AG04449 (cell line): ENCODE data around the gene ARHGAP1.

Experiments
- CTCF ChIA-PET: fragments of 350-600 bp; formaldehyde crosslinking; extraction: SDS; loops from one replicate; lab custom pipeline; 2021; ENCODE audit warnings: antibody characterized with exemption; lab: Yijun Ruan, JAX
- POLR2A ChIA-PET: fragments of 400-600, 350-600 bp; formaldehyde crosslinking; extraction: SDS; loops from one replicate; lab custom pipeline; 2020; ENCODE audit warnings: antibody characterized with exemption, inconsistent platforms; lab: Yijun Ruan, JAX
- DNase-seq: peaks from one replicate; pipeline ENCODE4 v3.0.0-alpha.2; 2010; ENCODE audit warnings: low read depth, low spot score
- H3K4me3 ChIP-seq: 2 replicates; pipeline ENCODE4 v1.5.1; 2011; ENCODE audit warnings: low read depth, mild to moderate bottlenecking, control low read depth, low read length
- CTCF ChIP-seq: IDR thresholded peaks from one replicate; pipeline ENCODE4 v1.5.1; 2011; ENCODE audit warnings: mild to moderate bottlenecking, moderate library complexity, low read length, control low read depth, inconsistent platforms; ENCODE audit not compliant: insufficient read depth; ENCODE audit errors: missing control alignments

ARHGAP1 gene

GRCh38 chr11:46697723-46698122 is 2.7 kb downstream of the ARHGAP1 start:
- DNase-seq: no peak
- no peak overlapping the region for H3K4me3 ChIP-seq
- POLR2A ChIA-PET: interaction anchor here (1.2 to 1.8 kb wide), 2 partner anchors 10 to 13 kb away, joined by 5 to 7 read pairs; no protein-coding TSS in a partner anchor
- CTCF ChIA-PET: no interaction called here
- no peak for TF ChIP-seq CTCF

GRCh38 chr11:46697303-46697702 is 3.1 kb downstream of the ARHGAP1 start:
- ChIA-PET CTCF (no interaction called here), POLR2A (interaction anchor here (1.1 to 1.8 kb wide), 4 partner anchors 10 to 22 kb away, joined by 3 to 7 read pairs (median 4); no protein-coding TSS in a partner anchor)
- no peak overlapping the region for H3K4me3 ChIP-seq
- TF ChIP-seq CTCF: no peak
- no peak for DNase-seq

GRCh38 chr11:46696212-46696558 is 4.2 kb downstream of the ARHGAP1 start:
- H3K4me3 ChIP-seq: no peak overlapping the region
- ChIA-PET POLR2A (interaction anchor here (1.0 to 1.8 kb wide), 4 partner anchors 8 to 25 kb away, joined by 3 to 7 read pairs (median 4); no protein-coding TSS in a partner anchor), CTCF (no interaction called here)
- no peak for DNase-seq
- no peak for TF ChIP-seq CTCF

GRCh38 chr11:46695345-46696211 is 4.8 kb downstream of the ARHGAP1 start:
- DNase-seq: no peak

GRCh38 chr11:46694607-46695006 is 5.8 kb downstream of the ARHGAP1 start:
- ChIA-PET CTCF (interaction anchor here (1.2 to 1.3 kb wide), 2 partner anchors 11 to 20 kb away, joined by 3 to 5 read pairs; no protein-coding TSS in a partner anchor), POLR2A (interaction anchor here (0.6 kb wide), 2 partner anchors 13 to 31 kb away, joined by 3 read pairs; no protein-coding TSS in a partner anchor)
- TF ChIP-seq CTCF: no peak
- DNase-seq: no peak
- H3K4me3 ChIP-seq: no peak overlapping the region

More at GRCh38 chr11:46695345-46696211, 4.8 kb downstream of the ARHGAP1 start:
- CTCF ChIA-PET: interaction anchor here (0.5 to 1.2 kb wide), 2 partner anchors 9 to 21 kb away, joined by 3 read pairs; no protein-coding TSS in a partner anchor
- TF ChIP-seq CTCF: no peak
- POLR2A ChIA-PET: interaction anchor here (1.0 to 1.8 kb wide), 2 partner anchors 8 to 25 kb away, joined by 3 to 7 read pairs; no protein-coding TSS in a partner anchor
- no peak overlapping the region for H3K4me3 ChIP-seq

GRCh38 chr11:46694072-46694471 is 6.3 kb downstream of the ARHGAP1 start:
- no peak for DNase-seq
- TF ChIP-seq CTCF: no peak
- no peak overlapping the region for H3K4me3 ChIP-seq
- CTCF ChIA-PET: interaction anchor here (1.3 kb wide), 1 partner anchor 10 kb away, joined by 5 read pairs; no protein-coding TSS in a partner anchor
- POLR2A ChIA-PET: interaction anchor here (0.6 kb wide), 1 partner anchor 31 kb away, joined by 3 read pairs; no protein-coding TSS in a partner anchor
